Cerebellar cortex (tissue), 1 donor: Measurements from ENCODE around the gene NRSN2.
"Not testable (repeated sequence)": the region's sequence is repeated elsewhere in the genome, so short reads cannot be mapped to it uniquely, and the experiment has no call there.

Source experiments
- DNase-seq: peaks from one replicate; pipeline ENCODE4 v3.0.0-alpha.2; 2015; ENCODE audit warnings: low spot score

NRSN2 gene

GRCh38 chr20:375265-375889 is 28.5 kb downstream of the NRSN2 start:
- no peak for DNase-seq

DNA sequence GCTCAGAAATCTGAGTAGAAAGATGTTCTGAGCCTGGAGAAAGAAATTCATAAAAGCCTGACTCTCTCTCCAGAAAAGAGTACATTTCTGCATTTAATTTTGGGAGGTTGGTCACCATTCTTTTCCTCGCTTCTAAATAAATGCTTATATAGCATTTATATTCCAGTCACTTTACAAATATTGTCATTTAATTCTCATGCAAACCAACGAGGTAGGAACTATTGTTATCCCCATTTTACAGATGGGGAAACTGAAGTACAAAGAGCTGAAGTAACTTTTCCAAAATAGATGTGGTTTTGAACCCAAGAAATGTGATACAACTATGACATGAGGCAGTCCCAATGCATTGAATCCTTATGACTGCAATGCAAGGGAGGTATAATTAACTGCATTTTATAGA is 29.2 kb downstream of the NRSN2 start:
- DNase-seq = no peak

- no peak for DNase-seq
Measured at GRCh38 chr20:376750-377149, 29.8 kb downstream of the NRSN2 start.

DNA sequence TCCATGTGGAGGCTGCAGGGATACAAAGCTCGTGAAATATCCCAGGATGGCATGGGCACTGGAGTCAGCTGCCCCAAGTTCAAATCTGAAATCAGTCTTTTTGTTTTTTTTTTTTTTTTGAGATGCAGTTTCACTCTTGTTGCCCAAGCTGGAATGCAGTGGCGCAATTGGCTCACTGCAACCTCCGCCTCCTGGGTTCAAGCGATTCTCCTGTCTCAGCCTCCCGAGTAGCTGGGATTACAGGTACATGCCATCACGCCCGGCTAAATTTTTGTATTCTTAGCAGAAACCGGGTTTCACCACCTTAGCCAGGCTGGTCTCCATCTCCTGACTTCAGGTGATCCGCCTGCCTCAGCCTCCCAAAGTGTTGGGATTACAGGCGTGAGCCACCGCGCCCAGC is 30.7 kb downstream of the NRSN2 start:
- not testable (repeated sequence) for DNase-seq

GRCh38 chr20:378961-379336 is 32.0 kb downstream of the NRSN2 start:
- DNase-seq = no peak

- peak; percentile 44 for DNase-seq
Measured at GRCh38 chr20:380763-381580, 34.1 kb downstream of the NRSN2 start.

DNA sequence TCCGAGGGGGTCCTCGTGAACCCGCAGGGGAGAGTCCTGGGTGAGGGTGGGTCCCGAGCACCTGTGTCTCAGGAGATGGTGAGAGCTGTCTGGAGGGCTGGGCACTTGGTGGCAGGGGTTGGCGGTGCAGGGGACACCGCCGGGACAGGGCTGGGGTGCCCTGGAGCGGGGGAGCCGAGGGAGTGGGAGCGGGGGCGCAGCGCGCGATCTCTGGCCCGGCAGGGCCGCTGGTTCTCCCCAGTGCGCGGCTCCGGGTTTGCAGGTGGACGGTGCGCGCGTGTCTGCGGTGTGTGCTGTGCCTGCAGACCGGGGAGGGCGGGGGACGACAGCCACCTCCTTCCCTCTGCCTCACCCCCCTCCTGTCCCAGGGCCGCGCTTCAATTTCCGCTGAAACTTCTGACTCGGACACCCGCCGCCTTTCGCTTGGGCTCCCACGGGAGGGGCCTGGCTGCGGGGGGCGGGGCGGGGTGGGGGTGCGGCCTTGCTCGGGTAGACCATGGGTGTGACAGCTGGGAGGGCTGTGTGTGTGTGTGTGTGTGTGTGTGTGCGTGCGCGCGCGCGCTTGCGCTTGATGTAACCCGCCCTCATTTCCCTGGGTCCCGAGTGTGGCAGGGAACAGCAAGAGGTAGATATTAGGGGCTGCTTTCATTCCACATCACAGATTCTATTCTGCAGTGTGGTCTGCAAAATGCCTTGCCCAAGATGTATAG is 34.8 kb downstream of the NRSN2 start:
- DNase-seq = peak; percentile 69

DNA sequence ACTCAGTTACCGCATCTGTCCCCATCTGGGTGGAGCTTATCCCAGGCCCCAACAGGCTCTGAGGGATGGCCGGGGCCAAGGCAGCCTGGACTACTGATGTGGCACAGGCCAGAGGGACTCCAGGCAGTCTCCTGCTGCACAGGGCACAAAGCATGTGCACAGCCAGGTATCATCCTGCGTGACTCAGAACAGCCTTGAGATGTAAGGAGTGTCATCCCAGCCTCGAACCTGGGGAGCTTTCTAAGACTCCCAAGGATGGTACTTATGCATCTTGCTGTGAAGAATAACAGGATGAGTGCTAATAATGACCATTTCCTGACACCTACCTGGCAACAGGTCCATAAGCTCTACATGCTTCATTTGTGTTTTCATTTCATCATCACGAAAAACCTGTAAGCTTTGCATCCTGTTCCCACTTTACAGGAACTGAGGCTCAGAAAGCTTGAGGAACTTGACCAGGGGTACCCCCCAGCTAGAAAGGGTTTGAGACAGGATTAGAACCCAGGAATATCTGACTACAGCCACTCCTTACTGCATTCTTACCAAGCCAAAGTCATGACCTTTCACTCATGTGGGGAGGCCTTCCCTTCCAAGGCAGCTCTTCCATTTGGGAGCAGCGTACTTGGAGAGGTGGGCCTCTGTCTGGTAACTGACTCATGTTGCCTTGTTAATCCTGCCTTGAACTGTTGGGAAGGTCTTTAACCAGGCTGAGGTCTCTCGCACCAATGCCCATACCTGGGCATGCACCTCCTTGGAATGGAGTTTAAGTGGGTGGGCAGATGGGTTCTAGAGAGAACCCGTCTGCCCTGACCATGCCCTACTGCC is 35.6 kb downstream of the NRSN2 start:
- DNase-seq = no peak

GRCh38 chr20:383889-384288 is 37.0 kb downstream of the NRSN2 start:
- no peak for DNase-seq

GRCh38 chr20:384723-385122 is 37.8 kb downstream of the NRSN2 start:
- DNase-seq = no peak

DNA sequence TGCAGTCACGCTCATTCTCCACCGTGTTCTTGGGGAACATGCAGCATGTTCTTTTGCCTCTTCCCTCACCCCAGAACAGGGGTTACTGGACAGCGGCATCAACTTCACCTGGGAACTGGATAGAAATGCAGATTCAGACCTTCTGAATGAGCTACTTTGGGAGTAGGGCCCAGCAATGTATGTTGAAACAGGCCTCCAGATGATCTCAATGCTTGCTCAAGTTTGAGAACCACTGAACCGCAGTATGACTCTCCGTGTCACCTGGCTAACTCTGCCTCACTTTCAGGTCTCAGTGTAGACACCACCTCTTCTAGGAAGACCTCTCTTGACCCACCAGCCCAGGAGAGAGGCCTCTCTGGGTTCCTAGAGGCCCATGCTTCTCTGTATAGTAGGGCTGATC is 38.5 kb downstream of the NRSN2 start:
- DNase-seq = no peak

- DNase-seq = not testable (repeated sequence)
Measured at GRCh38 chr20:386634-387033, 39.7 kb downstream of the NRSN2 start.

DNA sequence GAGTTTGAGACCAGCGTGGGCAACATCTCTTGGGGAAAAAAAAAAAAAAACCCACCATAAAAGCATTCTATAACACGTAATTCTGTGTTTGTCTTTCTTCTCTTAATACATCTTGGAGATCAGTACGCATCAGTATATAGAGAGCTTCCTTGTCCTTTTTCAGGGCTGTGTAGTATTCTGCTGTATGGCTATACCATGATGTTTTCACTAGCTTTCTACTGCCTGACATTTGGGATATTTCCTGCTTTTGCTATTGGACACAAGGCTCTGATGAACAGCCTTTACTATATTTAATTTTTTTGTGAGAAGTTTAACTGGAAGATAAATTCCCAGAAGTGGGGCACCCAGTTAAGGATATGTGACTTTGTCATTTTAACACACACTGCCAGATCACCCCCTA is 40.6 kb downstream of the NRSN2 start:
- no peak for DNase-seq

DNA sequence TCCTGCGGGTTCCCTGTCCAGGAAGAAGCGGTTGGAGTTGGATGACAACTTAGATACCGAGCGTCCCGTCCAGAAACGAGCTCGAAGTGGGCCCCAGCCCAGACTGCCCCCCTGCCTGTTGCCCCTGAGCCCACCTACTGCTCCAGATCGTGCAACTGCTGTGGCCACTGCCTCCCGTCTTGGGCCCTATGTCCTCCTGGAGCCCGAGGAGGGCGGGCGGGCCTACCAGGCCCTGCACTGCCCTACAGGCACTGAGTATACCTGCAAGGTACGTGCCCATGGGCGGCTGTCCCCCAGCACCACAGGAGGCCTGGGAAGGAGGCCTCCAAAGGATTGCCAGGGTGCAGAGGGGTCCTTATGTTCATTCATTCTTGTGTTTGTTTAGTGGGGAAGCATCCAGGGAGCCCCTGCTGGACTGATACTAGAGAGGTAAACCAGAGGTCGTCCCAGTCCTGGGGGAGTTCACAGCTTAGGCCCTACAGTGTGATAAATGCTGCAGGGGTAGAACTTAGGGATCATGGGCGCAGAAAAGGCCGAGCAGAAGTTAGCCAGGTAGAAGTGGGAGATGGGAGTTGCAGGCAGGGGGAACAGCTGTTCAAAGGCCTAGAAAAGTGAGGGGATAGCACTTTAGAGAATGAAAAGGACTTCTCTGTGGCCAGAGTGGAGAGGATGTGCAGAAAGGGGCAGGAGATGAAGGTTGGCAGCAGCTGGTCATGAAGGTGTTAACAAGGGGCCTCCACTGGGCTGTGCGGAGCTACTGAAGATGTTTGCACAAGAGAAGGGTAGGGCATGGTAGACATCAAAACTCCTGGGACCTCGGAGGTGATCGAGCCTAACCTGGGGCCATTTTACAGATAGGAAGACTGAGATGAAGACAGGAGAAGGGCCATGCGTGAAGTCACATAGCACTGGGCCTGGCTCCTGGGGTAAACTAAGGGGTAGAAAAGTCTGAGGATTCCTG is 41.4 kb downstream of the NRSN2 start:
- no peak for DNase-seq

DNA sequence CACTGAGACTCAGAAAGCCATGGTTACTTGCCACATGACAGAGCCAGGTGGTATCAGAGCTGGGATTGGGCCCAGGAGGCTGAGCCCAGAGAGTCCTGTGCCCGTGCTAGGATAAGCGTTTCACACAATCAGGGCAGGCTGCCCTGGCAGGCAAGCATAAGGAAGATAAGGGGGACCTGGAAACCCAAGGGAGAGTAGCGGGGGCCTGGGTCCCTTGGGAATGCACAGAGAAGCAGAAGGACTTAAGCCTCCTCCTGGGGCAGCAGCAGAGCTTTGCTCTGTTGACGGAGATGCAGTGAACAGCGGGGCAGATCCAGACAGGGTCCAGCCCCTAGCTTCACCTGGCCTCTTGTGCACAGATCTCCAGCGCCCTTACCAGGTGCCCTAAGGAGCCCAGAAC is 42.3 kb downstream of the NRSN2 start:
- DNase-seq = no peak

DNA sequence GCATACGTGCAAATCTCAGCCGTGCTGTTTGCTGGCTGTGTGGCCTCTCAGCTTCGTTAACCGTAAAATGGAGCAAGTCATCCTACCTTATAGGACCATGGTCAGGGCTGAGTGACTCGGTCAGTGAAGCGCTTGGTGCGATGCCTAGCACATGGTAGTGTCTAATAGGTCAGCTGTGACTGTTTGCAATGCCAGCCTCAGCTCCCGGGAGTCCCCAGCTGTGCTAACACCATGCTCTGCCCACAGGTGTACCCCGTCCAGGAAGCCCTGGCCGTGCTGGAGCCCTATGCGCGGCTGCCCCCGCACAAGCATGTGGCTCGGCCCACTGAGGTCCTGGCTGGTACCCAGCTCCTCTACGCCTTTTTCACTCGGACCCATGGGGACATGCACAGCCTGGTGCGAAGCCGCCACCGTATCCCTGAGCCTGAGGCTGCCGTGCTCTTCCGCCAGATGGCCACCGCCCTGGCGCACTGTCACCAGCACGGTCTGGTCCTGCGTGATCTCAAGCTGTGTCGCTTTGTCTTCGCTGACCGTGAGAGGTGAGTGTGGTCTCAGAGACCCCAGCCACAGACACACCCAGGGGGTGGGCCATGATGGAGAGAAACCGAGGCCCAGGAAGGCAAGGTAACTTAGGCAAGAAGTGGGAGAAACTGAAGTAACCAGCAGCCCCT is 44.3 kb downstream of the NRSN2 start:
- no peak for DNase-seq

DNA sequence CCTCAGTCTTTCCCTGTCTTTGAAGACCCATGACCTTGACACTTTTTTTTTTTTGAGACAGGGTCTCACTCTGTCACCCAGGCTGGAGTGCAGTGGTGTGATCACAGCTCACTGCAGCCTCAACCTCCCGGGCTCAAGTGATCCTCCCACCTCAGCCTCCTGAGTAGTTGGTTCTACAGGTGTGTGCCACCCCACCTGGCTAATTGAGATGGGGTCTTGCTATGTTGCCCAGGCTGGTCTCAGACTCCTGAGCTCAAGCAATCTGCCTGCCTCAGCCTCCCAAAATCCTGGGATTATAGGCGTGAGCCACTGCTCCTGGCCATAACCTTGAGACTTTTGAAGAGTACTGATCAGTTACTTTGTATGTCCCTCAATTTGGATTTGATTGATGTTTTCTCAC is 46.4 kb downstream of the NRSN2 start:
- DNase-seq = not testable (repeated sequence)

GRCh38 chr20:396252-396618 is 49.3 kb downstream of the NRSN2 start:
- DNase-seq = no peak

- DNase-seq = no peak
Measured at GRCh38 chr20:396619-397431, 49.9 kb downstream of the NRSN2 start.
